GM23338 (cell line): ENCODE results near the gene IGDCC3.
A peak's percentile ranks its signal among the peaks of the same experiment; 100 is the strongest.

Source experiments
- CREB1 ChIP-seq: fragments of 250-450 bp; sonication (Bioruptor Pico); IDR thresholded peaks from 2 replicates; pipeline ENCODE4 v1.5.0; 2020; ENCODE audit warnings: low read depth, mild to moderate bottlenecking, moderate library complexity
- CTCF ChIP-seq, 2 experiments: fragments of 200-600 bp in 1 of 2; sonication (generic) in 1 of 2; conservative IDR thresholded peaks; 2 replicates each; pipeline versions ENCODE4 v1.5.1 to v1.6.1; 2016 to 2017; ENCODE audit warnings: antibody characterized with exemption in 2 of 2, low read depth in 2 of 2, mild to moderate bottlenecking in 2 of 2, moderate library complexity in 1 of 2
- ETS1 ChIP-seq: IDR thresholded peaks from 2 replicates; pipeline ENCODE4 v1.6.1; 2016; ENCODE audit warnings: antibody characterized with exemption
- EZH2 ChIP-seq: fragments of 200-600 bp; sonication (generic); IDR thresholded peaks from one replicate; pipeline ENCODE4 v1.8.0; 2017; ENCODE audit warnings: antibody characterized with exemption, mild to moderate bottlenecking, low read depth; ENCODE audit not compliant: unreplicated experiment
- EZH2phosphoT487 ChIP-seq: fragments of 200-600 bp; sonication (generic); IDR thresholded peaks from one replicate; pipeline ENCODE4 v1.8.1; 2018; ENCODE audit warnings: antibody characterized with exemption; ENCODE audit not compliant: unreplicated experiment
- JUNB ChIP-seq: IDR thresholded peaks from one replicate; pipeline ENCODE4 v1.6.1; 2016; ENCODE audit warnings: antibody characterized with exemption; ENCODE audit not compliant: unreplicated experiment
- NANOG ChIP-seq: IDR thresholded peaks from 2 replicates; pipeline ENCODE4 v1.6.1; 2016; ENCODE audit warnings: antibody characterized with exemption, borderline replicate concordance
- POLR2AphosphoS5 ChIP-seq: IDR thresholded peaks from 2 replicates; pipeline ENCODE4 v1.6.1; 2016; ENCODE audit warnings: antibody characterized with exemption, low read depth
- REST ChIP-seq: IDR thresholded peaks from one replicate; pipeline ENCODE4 v1.6.1; 2018; ENCODE audit warnings: antibody characterized with exemption; ENCODE audit not compliant: unreplicated experiment

- peak; percentile 96 to 99 for TF ChIP-seq CTCF (conservative IDR thresholded peaks at IDR 0.05; ENCODE audit: low read depth in 2 of 2)
- TF ChIP-seq EZH2: no peak
- TF ChIP-seq NANOG: no peak
- TF ChIP-seq JUNB: no peak
- no peak for TF ChIP-seq POLR2AphosphoS5
- TF ChIP-seq REST: no peak
- TF ChIP-seq ETS1: no peak
- no peak for TF ChIP-seq CREB1 (CRISPR knock-in tag)
- TF ChIP-seq EZH2phosphoT487: no peak
Measured at GRCh38 chr15:65318870-65319356, 58.9 kb downstream of the IGDCC3 start.
